Endodermal cell (in vitro differentiated cells): ENCODE measurements around the gene C17orf58. TPM values are rescaled to one million over a fixed set of nuclear protein-coding genes. Genes with fewer than 3 reads are reported as not detected.

Experiments
- DNase-seq: peaks from one replicate; pipeline ENCODE4 v3.0.0-alpha.2; 2017
- H3K27ac ChIP-seq: 2 replicates; pipeline ENCODE4 v1.5.1; 2013; ENCODE audit warnings: mild to moderate bottlenecking, low read depth, low read length, moderate library complexity
- H3K27me3 ChIP-seq: 2 replicates; pipeline ENCODE4 v1.6.1; 2013; ENCODE audit warnings: mild to moderate bottlenecking, low read length, moderate library complexity; ENCODE audit not compliant: insufficient read depth, control insufficient read depth, poor library complexity, severe bottlenecking
- H3K36me3 ChIP-seq: 2 replicates; pipeline ENCODE4 v1.7.0; 2013; ENCODE audit warnings: mild to moderate bottlenecking, low read length, moderate library complexity; ENCODE audit not compliant: control insufficient read depth, insufficient read depth
- H3K4me1 ChIP-seq: one replicate; pipeline ENCODE4 v1.7.0; 2013; ENCODE audit warnings: low read length; ENCODE audit not compliant: control insufficient read depth, insufficient read depth
- H3K4me3 ChIP-seq: 2 replicates; pipeline ENCODE4 v1.5.1; 2013; ENCODE audit warnings: mild to moderate bottlenecking, low read length, moderate library complexity
- H3K9ac ChIP-seq: 2 replicates; pipeline ENCODE4 v1.6.1; 2013; ENCODE audit warnings: mild to moderate bottlenecking, low read length, moderate library complexity; ENCODE audit not compliant: poor library complexity, severe bottlenecking; ENCODE audit errors: extremely low read depth
- H3K9me3 ChIP-seq: 2 replicates; pipeline ENCODE4 v1.6.1; 2013; ENCODE audit warnings: mild to moderate bottlenecking, low read length, moderate library complexity; ENCODE audit not compliant: control insufficient read depth
- H3K27ac Mint-ChIP-seq: 2 replicates; pipeline ENCODE4 v1.8.0; 2020; ENCODE audit warnings: mixed read lengths
- H3K27me3 Mint-ChIP-seq: 2 replicates; pipeline ENCODE4 v1.8.0; 2021; ENCODE audit warnings: mild to moderate bottlenecking, mixed read lengths; ENCODE audit not compliant: insufficient read depth
- H3K36me3 Mint-ChIP-seq: 2 replicates; pipeline ENCODE4 v1.8.0; 2020; ENCODE audit warnings: low read depth, mixed read lengths
- H3K4me1 Mint-ChIP-seq: 2 replicates; pipeline ENCODE4 v1.8.0; 2020; ENCODE audit warnings: mixed read lengths
- H3K4me3 Mint-ChIP-seq: 2 replicates; pipeline ENCODE4 v1.8.0; 2020; ENCODE audit warnings: mild to moderate bottlenecking, moderate library complexity, mixed read lengths
- H3K9me3 Mint-ChIP-seq: 2 replicates; pipeline ENCODE4 v1.8.0; 2020; ENCODE audit warnings: mild to moderate bottlenecking, mixed read lengths
- CTCF ChIP-seq: fragments of 200-600 bp; sonication (generic); conservative IDR thresholded peaks from 2 replicates; pipeline ENCODE4 v1.5.0; 2021; ENCODE audit warnings: antibody characterized with exemption, mild to moderate bottlenecking
- WGBS, 2 experiments: methylation state at CpG; one replicate each; pipeline versions ENCODE4 v1.1.5 to v1.1.7; 2013; ENCODE audit warnings: missing lambda C conversion rate in 2 of 2, mixed read lengths in 1 of 2; ENCODE audit not compliant: insufficient coverage in 1 of 2, insufficient read length in 1 of 2; 5-methylcytosine and 5-hydroxymethylcytosine counted together
- total RNA-seq, 2 donors: library from RNA; stranded (reverse); fragmentation: NEBNext Ultra II Directional in 1 of 2; extraction: Animal tissue kit (Norgen Biotek cat#: 25700) in 1 of 2; gene quantifications; 2 replicates in 1 of 2; 3 replicates in 1 of 2; pipeline ENCODE4 v1.2.1, GENCODE V29; 2021

Gene C17orf58
- total RNA-seq, 2 donors from 2014 or later = 14.0 to 14.1 TPM

GRCh38 chr17:67992548-67993152, 3.6 kb downstream of the C17orf58 start:
- WGBS, 2 experiments = 20 to 27% methylated on average over 11 to 17 of the region's 18 CpGs
- Histone ChIP-seq H3K4me1 (peaks cover 4% of the 10 kb centered on the region), H3K27me3 (peaks cover 25% of the 10 kb centered on the region), H3K27ac (no peak overlapping the region), H3K4me3 (peak overlapping the region; percentile 82), H3K36me3 (no peaks in the 10 kb centered on the region), H3K9me3 (no peaks in the 10 kb centered on the region), H3K9ac (peak overlapping the region; percentile 69)
- H3K27me3 Mint-ChIP-seq = peaks cover 30% of the 10 kb centered on the region
- H3K9me3 Mint-ChIP-seq = no peaks in the 10 kb centered on the region
- H3K27ac Mint-ChIP-seq = peak overlapping the region; percentile 94
- H3K36me3 Mint-ChIP-seq = peaks cover 2% of the 10 kb centered on the region
- no peak for DNase-seq
- no peak for TF ChIP-seq CTCF
- peak overlapping the region; percentile 88 for H3K4me3 Mint-ChIP-seq
- peaks cover 24% of the 10 kb centered on the region for H3K4me1 Mint-ChIP-seq

GRCh38 chr17:67990909-67991308, 5.4 kb downstream of the C17orf58 start:
- H3K4me3 Mint-ChIP-seq = no peak overlapping the region
- Histone ChIP-seq H3K9ac (no peak overlapping the region), H3K9me3 (no peaks in the 10 kb centered on the region), H3K4me1 (peaks cover 4% of the 10 kb centered on the region), H3K4me3 (no peak overlapping the region), H3K27ac (no peak overlapping the region), H3K27me3 (peaks cover 14% of the 10 kb centered on the region), H3K36me3 (no peaks in the 10 kb centered on the region)
- H3K27me3 Mint-ChIP-seq = peaks cover 15% of the 10 kb centered on the region
- H3K4me1 Mint-ChIP-seq = peaks cover 22% of the 10 kb centered on the region
- no peak overlapping the region for H3K27ac Mint-ChIP-seq
- 100% methylated on average over 3 of the region's 4 CpGs for WGBS, 2 experiments
- peaks cover 2% of the 10 kb centered on the region for H3K36me3 Mint-ChIP-seq
- no peak for DNase-seq
- no peaks in the 10 kb centered on the region for H3K9me3 Mint-ChIP-seq
- TF ChIP-seq CTCF = no peak

GRCh38 chr17:67983383-67983688, 12.9 kb downstream of the C17orf58 start:
- H3K9ac ChIP-seq = no peak overlapping the region
- no peaks in the 10 kb centered on the region for H3K4me1 ChIP-seq

More at GRCh38 chr17:67983383-67983688, 12.9 kb downstream of the C17orf58 start:
- Mint-ChIP-seq H3K27ac (peak overlapping the region; percentile 20), H3K9me3 (no peaks in the 10 kb centered on the region), H3K4me3 (no peak overlapping the region), H3K36me3 (peaks cover 28% of the 10 kb centered on the region), H3K27me3 (no peaks in the 10 kb centered on the region), H3K4me1 (peaks cover 4% of the 10 kb centered on the region)
- Histone ChIP-seq H3K36me3 (peaks cover 15% of the 10 kb centered on the region), H3K27ac (no peak overlapping the region), H3K9me3 (no peaks in the 10 kb centered on the region), H3K4me3 (no peak overlapping the region), H3K27me3 (no peaks in the 10 kb centered on the region)
- WGBS, 2 experiments = 97 to 100% methylated on average over 3 of the region's 3 CpGs
- TF ChIP-seq CTCF = no peak
- DNase-seq = no peak
